Lower leg skin (tissue), 3 donors: ENCODE measurements around the gene RALGPS2.

Experiments
- POLR2A ChIP-seq, 2 donors: fragments of 450-650 bp; IDR thresholded peaks; one replicate each; pipeline ENCODE4 v1.6.1; 2016 to 2017; ENCODE audit warnings: antibody characterized with exemption in 2 of 2, mild to moderate bottlenecking in 1 of 2, moderate library complexity in 1 of 2
- TF ChIP-seq, protein P1 (sequence below), 3 donors: fragments of 450-650 bp; IDR thresholded peaks; one replicate each; pipeline ENCODE4 v1.5.1; 2016; ENCODE audit warnings: antibody characterized with exemption in 3 of 3, mild to moderate bottlenecking in 3 of 3, moderate library complexity in 2 of 3

DNA sequence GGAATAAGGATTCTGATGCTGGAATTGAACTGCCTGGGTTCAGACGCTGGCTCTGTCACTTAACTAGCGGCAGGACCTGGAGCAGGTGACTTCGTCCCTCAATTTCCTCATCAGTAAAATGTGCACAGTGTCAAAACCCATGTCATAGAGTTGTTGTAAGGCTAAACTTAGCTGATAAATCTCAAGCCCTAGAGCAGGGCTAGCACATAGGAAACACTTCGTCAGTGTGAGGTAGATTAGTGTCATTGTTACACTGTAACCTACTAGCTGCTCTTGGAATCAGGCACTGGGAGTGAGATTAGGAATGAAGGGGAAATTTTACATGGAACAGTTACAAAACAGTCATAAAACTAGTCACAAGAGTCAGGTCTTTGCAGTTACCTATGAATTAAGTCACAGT, 202.0 kb downstream of the RALGPS2 start:
- TF ChIP-seq POLR2A (IDR thresholded peaks at IDR 0.05): no peak
- TF ChIP-seq, protein P1, sequence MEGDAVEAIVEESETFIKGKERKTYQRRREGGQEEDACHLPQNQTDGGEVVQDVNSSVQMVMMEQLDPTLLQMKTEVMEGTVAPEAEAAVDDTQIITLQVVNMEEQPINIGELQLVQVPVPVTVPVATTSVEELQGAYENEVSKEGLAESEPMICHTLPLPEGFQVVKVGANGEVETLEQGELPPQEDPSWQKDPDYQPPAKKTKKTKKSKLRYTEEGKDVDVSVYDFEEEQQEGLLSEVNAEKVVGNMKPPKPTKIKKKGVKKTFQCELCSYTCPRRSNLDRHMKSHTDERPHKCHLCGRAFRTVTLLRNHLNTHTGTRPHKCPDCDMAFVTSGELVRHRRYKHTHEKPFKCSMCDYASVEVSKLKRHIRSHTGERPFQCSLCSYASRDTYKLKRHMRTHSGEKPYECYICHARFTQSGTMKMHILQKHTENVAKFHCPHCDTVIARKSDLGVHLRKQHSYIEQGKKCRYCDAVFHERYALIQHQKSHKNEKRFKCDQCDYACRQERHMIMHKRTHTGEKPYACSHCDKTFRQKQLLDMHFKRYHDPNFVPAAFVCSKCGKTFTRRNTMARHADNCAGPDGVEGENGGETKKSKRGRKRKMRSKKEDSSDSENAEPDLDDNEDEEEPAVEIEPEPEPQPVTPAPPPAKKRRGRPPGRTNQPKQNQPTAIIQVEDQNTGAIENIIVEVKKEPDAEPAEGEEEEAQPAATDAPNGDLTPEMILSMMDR (IDR thresholded peaks at IDR 0.05): no peak
